ENCODE measurements around the gene CCNDBP1. TPM values are rescaled to one million over a fixed set of nuclear protein-coding genes. Genes with fewer than 3 reads are reported as not detected.

CCNDBP1 gene
- total RNA-seq, 4 donors from 2014 or later: 88.7 to 154 (median 110) TPM

DNA sequence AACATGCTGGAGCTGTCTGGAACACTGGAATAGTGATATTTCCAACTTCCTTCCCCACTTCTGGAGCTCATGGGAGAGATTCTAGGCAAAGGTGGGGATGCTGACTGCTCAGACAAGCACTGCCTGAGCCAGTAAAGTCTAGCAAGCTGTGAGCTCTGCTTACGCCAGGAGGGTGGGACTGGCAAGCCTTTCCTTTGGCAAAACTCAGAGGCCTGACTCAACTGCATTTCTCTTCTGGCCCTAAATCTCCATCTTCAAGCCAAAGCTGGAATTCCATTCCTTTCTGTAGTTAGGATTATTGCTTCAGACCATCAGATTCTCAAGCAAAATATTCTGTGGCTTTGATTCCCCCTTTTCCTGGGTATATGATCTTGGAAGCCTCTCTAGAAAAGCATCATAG, 55.9 kb downstream of the CCNDBP1 start:
- no peaks in the 10 kb centered on the region for H3K36me3 ChIP-seq
- intact Hi-C loops (cut with DNase I): no loop called here
- H3K4me3 ChIP-seq (replicated peaks in 1 of 3): no peak overlapping the region
- no peaks in the 10 kb centered on the region for H3K27me3 ChIP-seq
- DNase-seq: no peak
- H3K4me1 ChIP-seq: no peaks in the 10 kb centered on the region
- H3K27ac ChIP-seq: no peak overlapping the region
- 83 to 93% methylated on average over 1 of the region's 1 CpG for WGBS, 2 donors
- TF ChIP-seq POLR2A (IDR thresholded peaks at IDR 0.05): no peak
- TF ChIP-seq, protein P1, sequence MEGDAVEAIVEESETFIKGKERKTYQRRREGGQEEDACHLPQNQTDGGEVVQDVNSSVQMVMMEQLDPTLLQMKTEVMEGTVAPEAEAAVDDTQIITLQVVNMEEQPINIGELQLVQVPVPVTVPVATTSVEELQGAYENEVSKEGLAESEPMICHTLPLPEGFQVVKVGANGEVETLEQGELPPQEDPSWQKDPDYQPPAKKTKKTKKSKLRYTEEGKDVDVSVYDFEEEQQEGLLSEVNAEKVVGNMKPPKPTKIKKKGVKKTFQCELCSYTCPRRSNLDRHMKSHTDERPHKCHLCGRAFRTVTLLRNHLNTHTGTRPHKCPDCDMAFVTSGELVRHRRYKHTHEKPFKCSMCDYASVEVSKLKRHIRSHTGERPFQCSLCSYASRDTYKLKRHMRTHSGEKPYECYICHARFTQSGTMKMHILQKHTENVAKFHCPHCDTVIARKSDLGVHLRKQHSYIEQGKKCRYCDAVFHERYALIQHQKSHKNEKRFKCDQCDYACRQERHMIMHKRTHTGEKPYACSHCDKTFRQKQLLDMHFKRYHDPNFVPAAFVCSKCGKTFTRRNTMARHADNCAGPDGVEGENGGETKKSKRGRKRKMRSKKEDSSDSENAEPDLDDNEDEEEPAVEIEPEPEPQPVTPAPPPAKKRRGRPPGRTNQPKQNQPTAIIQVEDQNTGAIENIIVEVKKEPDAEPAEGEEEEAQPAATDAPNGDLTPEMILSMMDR (IDR thresholded peaks at IDR 0.05): no peak
- no peaks in the 10 kb centered on the region for H3K9me3 ChIP-seq

DNA sequence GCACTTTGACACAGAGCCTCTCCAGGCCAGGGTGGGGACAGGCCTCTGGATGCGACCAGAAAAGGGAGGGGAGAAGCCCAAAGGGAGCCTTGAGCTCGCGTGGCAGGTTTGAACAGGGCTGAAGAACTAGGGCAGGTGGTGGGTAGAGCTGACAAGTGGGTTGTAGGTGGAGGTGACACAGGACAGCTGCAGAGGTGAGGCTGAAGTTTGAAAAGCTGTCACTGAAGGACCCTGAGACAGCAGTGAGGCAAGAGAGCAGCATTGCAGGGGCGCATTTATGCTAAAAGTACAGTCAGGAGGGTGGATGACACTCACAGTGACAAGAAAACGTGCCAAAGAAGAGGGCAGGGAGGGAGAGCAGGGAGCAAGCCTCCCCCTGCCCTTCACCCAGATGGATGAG, 57.4 kb downstream of the CCNDBP1 start:
- intact Hi-C loops (cut with DNase I): no loop called here
- no peaks in the 10 kb centered on the region for H3K27me3 ChIP-seq
- TF ChIP-seq, protein P1 (IDR thresholded peaks at IDR 0.05): no peak
- TF ChIP-seq POLR2A (IDR thresholded peaks at IDR 0.05): no peak
- H3K36me3 ChIP-seq: no peaks in the 10 kb centered on the region
- no peak overlapping the region for H3K4me3 ChIP-seq (replicated peaks in 1 of 3)
- 61 to 67% methylated on average over 5 of the region's 5 CpGs for WGBS, 2 donors
- H3K27ac ChIP-seq: no peak overlapping the region
- H3K9me3 ChIP-seq: no peaks in the 10 kb centered on the region
- DNase-seq: no peak
- H3K4me1 ChIP-seq: no peaks in the 10 kb centered on the region

DNA sequence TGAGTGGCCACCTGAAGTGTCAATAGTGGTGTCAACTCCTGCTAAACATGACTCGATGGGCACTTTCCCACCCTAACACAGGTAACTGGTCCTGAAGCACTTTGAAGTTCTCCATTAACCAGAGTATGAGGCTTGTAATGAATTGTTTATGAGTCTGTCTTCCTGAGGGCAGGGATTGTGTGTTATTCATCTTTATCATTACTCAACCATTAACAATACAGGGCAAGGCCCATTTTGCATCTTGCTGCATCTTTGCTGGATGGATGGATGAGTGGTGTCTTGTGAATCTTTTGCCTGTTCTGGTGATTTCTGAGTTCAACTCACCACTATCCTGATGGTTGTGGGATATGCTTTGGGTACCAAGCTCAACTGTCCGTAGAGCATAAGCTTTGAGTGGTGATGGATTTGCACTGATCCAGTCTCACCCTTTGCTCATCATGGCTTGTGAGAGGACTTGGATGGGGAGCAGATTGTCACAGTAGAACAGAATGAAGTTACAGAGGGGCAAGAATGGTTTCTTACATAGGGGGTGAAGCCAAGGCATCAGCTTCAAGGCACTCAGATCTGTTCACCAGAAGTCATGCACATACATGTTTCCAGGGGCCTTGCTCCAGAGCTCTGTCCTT, 57.9 kb downstream of the CCNDBP1 start:
- Histone ChIP-seq H3K27me3 (no peaks in the 10 kb centered on the region), H3K4me3 (replicated peaks in 1 of 3) (no peak overlapping the region), H3K36me3 (no peaks in the 10 kb centered on the region), H3K4me1 (no peaks in the 10 kb centered on the region), H3K27ac (no peak overlapping the region), H3K9me3 (no peaks in the 10 kb centered on the region)
- no peak for DNase-seq
- intact Hi-C loops (cut with DNase I): no loop called here
- WGBS, 2 donors: 67 to 68% methylated on average over 2 of the region's 2 CpGs
- TF ChIP-seq, protein P1 (IDR thresholded peaks at IDR 0.05): no peak
- no peak for TF ChIP-seq POLR2A (IDR thresholded peaks at IDR 0.05)

DNA sequence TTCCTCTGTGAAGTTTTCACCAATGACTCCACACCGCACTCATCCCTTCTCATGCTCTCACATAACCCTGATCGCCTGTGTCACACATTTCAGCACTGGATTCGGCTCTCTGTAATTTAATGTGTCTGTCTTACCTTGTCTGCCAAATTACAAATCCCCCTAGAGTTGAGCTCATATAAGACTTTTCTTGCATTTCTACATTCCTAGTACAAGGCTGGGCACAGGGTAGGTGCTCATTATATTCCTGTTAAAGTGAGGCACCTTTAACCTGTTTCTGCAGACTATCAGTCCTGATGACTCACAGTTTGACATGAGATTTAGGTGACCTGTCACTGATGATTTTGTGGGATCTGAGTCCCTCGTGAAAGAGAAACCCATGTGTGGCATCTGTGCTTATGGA, 58.9 kb downstream of the CCNDBP1 start:
- Histone ChIP-seq H3K4me3 (replicated peaks in 1 of 3) (no peak overlapping the region), H3K9me3 (no peaks in the 10 kb centered on the region), H3K27me3 (no peaks in the 10 kb centered on the region), H3K36me3 (no peaks in the 10 kb centered on the region), H3K27ac (no peak overlapping the region), H3K4me1 (no peaks in the 10 kb centered on the region)
- DNase-seq: no peak
- intact Hi-C loops (cut with DNase I): no loop called here
- WGBS, 2 donors: 91 to 92% methylated on average over 4 of the region's 4 CpGs
- TF ChIP-seq, protein P1 (IDR thresholded peaks at IDR 0.05): no peak
- no peak for TF ChIP-seq POLR2A (IDR thresholded peaks at IDR 0.05)

DNA sequence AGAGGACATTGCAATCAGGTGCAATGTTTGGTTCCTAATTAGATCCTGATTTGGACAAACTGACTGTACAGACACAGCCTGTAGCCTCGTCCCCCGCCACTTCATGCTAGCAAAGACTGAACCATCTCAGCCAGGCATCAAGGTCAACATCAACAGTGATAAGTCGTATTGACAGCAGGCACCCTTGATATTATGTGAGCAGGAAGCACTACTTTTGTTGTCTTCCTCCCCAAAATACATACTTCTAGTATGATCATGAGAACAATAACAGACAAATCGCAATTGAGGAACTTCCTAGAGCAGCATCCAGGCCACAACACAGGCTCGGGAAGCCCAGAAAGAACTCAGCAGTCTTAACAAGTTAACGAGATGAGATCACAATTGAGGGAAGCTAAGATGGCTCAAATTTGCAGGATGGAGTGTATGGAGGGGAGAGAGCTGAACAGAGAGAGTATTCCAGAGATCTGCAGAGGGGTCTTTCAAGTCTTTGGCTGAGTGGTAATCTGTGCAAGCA, 61.1 kb downstream of the CCNDBP1 start:
- TF ChIP-seq, protein P1 (IDR thresholded peaks at IDR 0.05): no peak
- TF ChIP-seq POLR2A (IDR thresholded peaks at IDR 0.05): no peak
- H3K4me3 ChIP-seq (replicated peaks in 1 of 3): no peak overlapping the region
- 75 to 77% methylated on average over 6 of the region's 6 CpGs for WGBS, 2 donors

More for the DNA sequence above, 61.1 kb downstream of the CCNDBP1 start:
- Histone ChIP-seq H3K27me3 (no peaks in the 10 kb centered on the region), H3K9me3 (no peaks in the 10 kb centered on the region), H3K27ac (no peak overlapping the region), H3K36me3 (no peaks in the 10 kb centered on the region), H3K4me1 (no peaks in the 10 kb centered on the region)
- DNase-seq: no peak
- intact Hi-C loops (cut with DNase I): no loop called here
